HUES6 (cell line): ENCODE data around the gene UNC119B.

Experiments
- H3K27ac ChIP-seq: 2 replicates; pipeline ENCODE4 v1.7.0; 2013; ENCODE audit warnings: low read depth, mild to moderate bottlenecking, low read length, inconsistent platforms
- H3K27me3 ChIP-seq: 2 replicates; pipeline ENCODE4 v1.6.1; 2013; ENCODE audit warnings: low read length; ENCODE audit not compliant: control insufficient read depth, insufficient read depth
- H3K36me3 ChIP-seq: 2 replicates; pipeline ENCODE4 v1.6.1; 2013; ENCODE audit warnings: low read length; ENCODE audit not compliant: control insufficient read depth, insufficient read depth
- H3K4me1 ChIP-seq: 2 replicates; pipeline ENCODE4 v1.6.1; 2013; ENCODE audit warnings: low read length; ENCODE audit not compliant: control insufficient read depth, insufficient read depth
- H3K4me3 ChIP-seq: 2 replicates; pipeline ENCODE4 v1.5.1; 2013; ENCODE audit warnings: low read depth, low read length
- H3K9ac ChIP-seq: one replicate; pipeline ENCODE4 v1.6.1; 2013; ENCODE audit warnings: mild to moderate bottlenecking, low read length
- H3K9me3 ChIP-seq: 2 replicates; pipeline ENCODE4 v1.6.1; 2013; ENCODE audit warnings: low read depth, low read length; ENCODE audit not compliant: control insufficient read depth, insufficient read depth

Gene UNC119B

DNA sequence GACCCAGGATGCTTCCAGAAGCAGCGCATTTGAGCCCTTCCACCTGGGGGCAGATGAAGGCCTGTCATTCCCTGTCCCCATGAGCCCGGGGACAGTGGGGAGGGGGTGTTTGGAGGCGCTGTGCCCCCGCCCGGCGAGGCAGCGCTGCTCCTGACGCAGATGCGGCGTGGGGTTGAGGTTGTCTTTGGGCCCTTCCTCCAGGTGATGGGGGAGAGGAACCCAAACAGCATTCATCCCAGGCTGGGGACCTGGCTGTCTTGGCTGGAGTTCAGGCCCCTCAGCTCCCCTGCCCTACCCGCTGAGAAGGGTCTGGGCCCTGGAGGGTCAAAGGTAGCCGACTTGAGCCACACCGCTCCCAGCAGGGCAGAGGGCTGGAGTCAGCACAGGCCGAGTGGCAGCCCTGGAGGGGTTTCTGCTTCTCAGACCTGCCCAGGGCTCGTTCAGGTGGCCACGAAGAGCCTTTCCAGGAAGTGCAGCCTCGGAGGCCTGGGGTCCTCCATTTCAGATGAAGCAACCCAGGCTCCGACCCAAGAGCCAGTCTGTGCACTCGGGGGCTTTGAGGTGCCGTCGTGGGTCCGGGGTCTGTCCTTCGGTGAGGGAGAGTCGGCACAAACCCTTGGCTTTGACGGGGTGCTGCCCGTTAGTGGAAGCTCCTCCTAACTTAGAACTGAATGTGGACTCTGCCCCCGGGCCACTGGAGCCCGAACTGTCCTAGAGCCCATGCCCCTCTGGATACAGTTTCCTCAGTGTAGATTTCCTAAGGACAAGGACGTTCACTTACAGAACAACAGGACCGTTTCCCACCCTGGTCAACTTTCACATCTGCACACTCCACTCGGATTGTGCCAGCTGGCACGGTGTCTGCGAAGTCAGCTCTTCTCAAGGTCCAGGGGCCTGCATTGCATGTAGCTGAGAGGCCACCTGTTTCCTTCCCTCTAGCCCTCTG lies 31.5 kb downstream of the UNC119B start:
- no peak overlapping the region for H3K4me3 ChIP-seq
- H3K27ac ChIP-seq, result 0 out of 2 replicates have a peak overlapping the region, but pooled peaks have one; percentile 15
- no peaks in the 10 kb centered on the region for H3K4me1 ChIP-seq
- H3K36me3 ChIP-seq, result no peaks in the 10 kb centered on the region
- H3K9me3 ChIP-seq, result no peaks in the 10 kb centered on the region
- H3K27me3 ChIP-seq, result no peaks in the 10 kb centered on the region
- no peak overlapping the region for H3K9ac ChIP-seq

DNA sequence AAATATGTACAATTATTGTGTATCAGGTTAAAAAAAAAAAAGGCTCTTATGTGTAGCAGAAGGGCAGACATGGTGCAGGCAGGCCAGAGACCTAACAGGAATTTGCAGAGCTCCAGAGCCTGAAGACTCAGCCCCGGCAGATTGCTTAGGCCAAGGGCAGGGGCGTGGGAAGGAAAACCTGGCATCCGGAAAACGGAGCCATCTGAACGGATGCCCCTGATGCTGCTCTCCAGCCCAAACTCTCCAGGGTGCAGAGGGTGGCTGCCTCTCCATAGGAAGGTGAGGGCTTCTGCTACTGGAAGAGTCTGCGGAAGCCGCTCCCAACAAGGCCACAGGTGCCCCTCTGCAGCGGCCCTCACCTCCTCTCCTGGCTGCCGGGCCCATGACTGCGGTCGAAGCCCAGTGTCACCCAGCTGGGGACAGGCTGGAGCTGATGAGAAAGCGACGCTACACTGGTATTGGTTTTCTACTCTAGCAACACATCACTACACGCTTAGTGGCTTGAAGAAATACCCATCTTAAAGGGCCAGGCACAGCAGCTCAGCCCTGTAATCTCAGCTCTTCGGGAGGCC lies 34.8 kb downstream of the UNC119B start:
- Histone ChIP-seq H3K9me3 (no peaks in the 10 kb centered on the region), H3K27me3 (no peaks in the 10 kb centered on the region), H3K27ac (no peak overlapping the region), H3K4me1 (no peaks in the 10 kb centered on the region), H3K9ac (no peak overlapping the region), H3K4me3 (no peak overlapping the region), H3K36me3 (no peaks in the 10 kb centered on the region)

DNA sequence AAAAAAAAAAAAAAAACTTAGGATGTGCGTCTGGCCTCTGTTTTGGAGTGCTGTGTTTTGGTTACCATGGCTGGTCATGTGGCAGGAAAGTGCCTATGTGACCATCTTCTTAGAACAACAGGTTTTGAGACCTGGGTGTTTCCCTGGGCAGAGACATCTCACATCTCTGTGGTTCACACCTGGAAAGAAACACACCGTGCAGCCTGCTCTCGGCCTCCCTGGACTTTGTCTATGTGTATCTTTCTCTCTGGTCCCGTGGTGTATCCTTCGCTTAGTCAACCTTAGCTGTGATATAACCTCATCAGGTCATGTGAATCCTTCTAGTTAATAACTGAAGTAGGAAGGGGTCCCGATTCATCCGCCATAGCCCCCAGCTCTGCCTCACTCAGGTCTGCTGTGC lies 38.0 kb downstream of the UNC119B start:
- Histone ChIP-seq H3K4me3 (no peak overlapping the region), H3K9me3 (no peaks in the 10 kb centered on the region)

DNA sequence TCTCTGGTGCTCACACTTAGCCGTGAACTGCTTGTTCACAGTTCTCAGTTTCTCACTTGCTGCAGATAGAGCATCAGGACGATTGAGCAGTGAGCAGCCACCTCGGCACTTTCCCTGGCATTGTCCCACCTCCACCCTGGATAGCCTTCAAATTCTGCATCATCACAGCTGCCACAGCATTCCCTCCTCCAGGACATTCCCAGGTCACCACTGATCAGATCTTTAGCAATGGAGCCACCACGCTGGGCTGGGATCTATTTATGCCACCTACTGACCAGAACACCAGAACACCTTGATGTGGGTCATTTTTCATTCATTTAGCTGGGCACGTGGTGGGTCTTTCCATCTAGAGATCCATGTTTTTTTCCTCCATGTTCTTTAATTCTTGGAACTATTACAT lies 39.0 kb downstream of the UNC119B start:
- no peak overlapping the region for H3K4me3 ChIP-seq
- no peaks in the 10 kb centered on the region for H3K4me1 ChIP-seq
- H3K36me3 ChIP-seq, result no peaks in the 10 kb centered on the region
- H3K27me3 ChIP-seq, result no peaks in the 10 kb centered on the region
- H3K9me3 ChIP-seq, result no peaks in the 10 kb centered on the region
- no peak overlapping the region for H3K27ac ChIP-seq
- H3K9ac ChIP-seq, result no peak overlapping the region

More for the DNA sequence above, 38.0 kb downstream of the UNC119B start:
- H3K27ac ChIP-seq, result no peak overlapping the region
- no peak overlapping the region for H3K9ac ChIP-seq
- no peaks in the 10 kb centered on the region for H3K4me1 ChIP-seq
- no peaks in the 10 kb centered on the region for H3K27me3 ChIP-seq
- no peaks in the 10 kb centered on the region for H3K36me3 ChIP-seq

- Histone ChIP-seq H3K27me3 (no peaks in the 10 kb centered on the region), H3K9me3 (no peaks in the 10 kb centered on the region), H3K36me3 (no peaks in the 10 kb centered on the region), H3K9ac (no peak overlapping the region), H3K4me3 (no peak overlapping the region), H3K27ac (no peak overlapping the region), H3K4me1 (no peaks in the 10 kb centered on the region)
Observed at GRCh38 chr12:120750806-120751205, 40.5 kb downstream of the UNC119B start.

DNA sequence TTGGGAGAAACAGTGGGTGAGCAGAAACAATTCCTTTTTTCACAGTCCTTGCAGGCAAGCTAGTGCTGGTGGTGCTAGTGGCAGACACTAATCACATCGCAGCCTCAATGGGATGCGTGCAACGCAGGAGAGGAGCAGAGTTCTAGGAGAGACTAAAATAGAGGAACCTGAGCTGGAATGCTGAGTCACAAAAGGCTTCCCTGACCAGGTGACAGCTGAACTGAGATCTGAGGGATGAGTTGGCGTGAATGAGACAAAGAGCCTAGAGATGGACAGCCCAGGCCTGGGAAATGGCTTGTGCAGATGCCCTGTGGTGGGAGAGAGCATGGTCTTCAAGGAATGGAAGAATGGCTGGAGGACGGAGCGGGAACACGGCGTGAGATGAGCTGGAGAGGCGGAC lies 41.1 kb downstream of the UNC119B start:
- no peak overlapping the region for H3K27ac ChIP-seq
- no peaks in the 10 kb centered on the region for H3K4me1 ChIP-seq
- no peaks in the 10 kb centered on the region for H3K9me3 ChIP-seq
- no peaks in the 10 kb centered on the region for H3K36me3 ChIP-seq
- no peak overlapping the region for H3K9ac ChIP-seq
- no peaks in the 10 kb centered on the region for H3K27me3 ChIP-seq
- no peak overlapping the region for H3K4me3 ChIP-seq

- Histone ChIP-seq H3K9ac (no peak overlapping the region), H3K27me3 (no peaks in the 10 kb centered on the region), H3K27ac (no peak overlapping the region), H3K4me1 (peaks cover 8% of the 10 kb centered on the region; the same call in 1 of the 2 replicates), H3K4me3 (no peak overlapping the region), H3K9me3 (no peaks in the 10 kb centered on the region), H3K36me3 (no peaks in the 10 kb centered on the region)
Observed at GRCh38 chr12:120754792-120755191, 44.5 kb downstream of the UNC119B start.

- Histone ChIP-seq H3K27ac (no peak overlapping the region), H3K36me3 (no peaks in the 10 kb centered on the region), H3K9ac (no peak overlapping the region), H3K27me3 (no peaks in the 10 kb centered on the region), H3K9me3 (no peaks in the 10 kb centered on the region), H3K4me1 (peaks cover 9% of the 10 kb centered on the region; the same call in 1 of the 2 replicates), H3K4me3 (no peak overlapping the region)
Observed at GRCh38 chr12:120755269-120755668, 45.0 kb downstream of the UNC119B start.

GRCh38 chr12:120757226-120757742 lies 47.0 kb downstream of the UNC119B start:
- H3K9me3 ChIP-seq, result no peaks in the 10 kb centered on the region
- no peak overlapping the region for H3K4me3 ChIP-seq
- no peak overlapping the region for H3K9ac ChIP-seq
- H3K27ac ChIP-seq, result no peak overlapping the region
- H3K4me1 ChIP-seq, result peaks cover 9% of the 10 kb centered on the region; the same call in 1 of the 2 replicates
- no peaks in the 10 kb centered on the region for H3K27me3 ChIP-seq
- peaks cover 6% of the 10 kb centered on the region; the same call in 1 of the 2 replicates for H3K36me3 ChIP-seq

DNA sequence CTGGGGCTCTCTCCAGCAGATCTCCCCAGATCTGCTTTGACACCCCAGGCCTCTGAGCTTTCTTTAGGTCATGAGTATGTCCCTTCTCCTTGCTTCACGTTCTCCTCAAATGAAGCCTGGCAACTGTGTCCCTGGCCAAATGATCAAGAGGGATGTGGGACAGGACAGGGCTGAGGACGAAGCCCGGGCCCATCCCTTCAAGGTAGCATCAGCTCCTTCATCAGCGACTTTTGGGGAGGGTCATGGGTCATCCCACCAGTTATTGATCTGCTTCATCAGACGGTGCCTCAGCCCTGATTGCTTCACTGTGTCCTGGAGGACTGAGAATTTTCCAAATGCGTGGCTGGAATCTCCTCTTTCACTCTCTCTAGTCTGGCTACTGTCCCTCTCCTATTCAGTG lies 47.7 kb downstream of the UNC119B start:
- H3K27ac ChIP-seq, result no peak overlapping the region
- no peak overlapping the region for H3K4me3 ChIP-seq
- H3K9me3 ChIP-seq, result no peaks in the 10 kb centered on the region
- no peak overlapping the region for H3K9ac ChIP-seq
- H3K27me3 ChIP-seq, result no peaks in the 10 kb centered on the region
- peaks cover 9% of the 10 kb centered on the region; the same call in 1 of the 2 replicates for H3K36me3 ChIP-seq
- H3K4me1 ChIP-seq, result peaks cover 9% of the 10 kb centered on the region; the same call in 1 of the 2 replicates
